Mesenteric fat pad (tissue), 1 donor: Measurements from ENCODE around the gene PECR. TPM values are rescaled to one million over a fixed set of nuclear protein-coding genes. Genes with fewer than 3 reads are reported as not detected.

Source experiments
- DNase-seq: peaks from one replicate; pipeline ENCODE4 v3.0.0-alpha.2; 2020; ENCODE audit warnings: low spot score
- total RNA-seq: library from RNA; stranded (reverse); fragmentation: NEBNext Ultra II Directional; extraction: Animal tissue kit (Norgen Biotek cat#: 25700); gene quantifications from one replicate; pipeline ENCODE4 v1.2.1, GENCODE V29; 2021
- donor health status: DM: yes; HTN: yes; CAD: no.

The PECR gene
- total RNA-seq, 1 donor from 2014 or later = 32.4 TPM

DNA sequence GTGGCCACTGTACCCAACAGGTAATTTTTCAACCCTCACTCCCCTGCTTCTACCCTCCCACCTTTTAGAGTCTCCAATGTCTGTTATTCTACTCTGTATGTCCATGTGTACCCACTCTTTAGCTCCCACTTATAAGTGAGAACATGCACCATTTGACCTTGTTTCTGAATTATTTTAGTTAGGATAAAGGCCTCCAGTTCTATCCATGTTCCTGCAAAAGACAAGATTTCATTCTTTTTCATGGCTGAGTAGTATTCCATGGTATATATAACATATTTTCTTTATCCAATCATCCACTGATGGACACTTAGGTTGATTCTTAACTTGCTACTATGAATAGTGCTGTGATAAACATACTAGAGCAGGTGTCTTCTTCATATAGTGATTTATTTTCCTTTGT lies 9.1 kb downstream of the PECR start:
- DNase-seq = no peak

DNA sequence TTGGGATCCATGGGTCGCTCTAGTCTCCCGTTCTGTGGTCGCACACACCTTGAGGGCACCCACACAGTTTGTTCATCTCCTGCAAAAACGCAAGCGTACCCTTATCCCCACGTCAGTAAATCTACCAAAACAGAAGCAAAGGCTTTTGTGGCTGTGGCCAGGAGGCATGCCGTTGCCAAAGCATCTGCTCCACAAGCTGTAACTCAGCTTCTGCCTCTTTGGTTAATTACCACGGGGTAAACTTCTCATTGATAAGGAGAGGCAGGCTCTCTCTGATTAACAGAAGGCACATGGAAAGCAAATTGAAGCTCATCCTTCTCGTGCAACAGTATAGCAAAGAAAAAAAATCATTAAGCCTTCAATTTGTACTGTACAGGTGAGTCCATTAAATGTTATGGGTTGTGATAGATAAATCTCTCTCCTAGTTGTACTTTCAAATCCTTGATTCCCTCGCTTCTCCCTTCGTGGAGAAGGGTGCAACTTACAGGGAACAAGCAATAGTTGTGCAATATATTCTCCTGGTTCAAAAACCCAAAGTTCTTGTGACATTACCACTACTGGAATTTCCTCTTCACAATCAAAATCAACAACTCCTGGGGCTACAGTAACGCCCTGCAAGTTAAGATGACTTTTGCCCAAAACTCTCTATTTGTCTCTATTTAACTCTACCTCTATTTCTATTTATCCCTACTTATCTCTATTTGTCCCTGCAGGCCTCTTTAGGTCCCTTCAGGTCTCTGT lies 10.3 kb downstream of the PECR start:
- DNase-seq = no peak

DNA sequence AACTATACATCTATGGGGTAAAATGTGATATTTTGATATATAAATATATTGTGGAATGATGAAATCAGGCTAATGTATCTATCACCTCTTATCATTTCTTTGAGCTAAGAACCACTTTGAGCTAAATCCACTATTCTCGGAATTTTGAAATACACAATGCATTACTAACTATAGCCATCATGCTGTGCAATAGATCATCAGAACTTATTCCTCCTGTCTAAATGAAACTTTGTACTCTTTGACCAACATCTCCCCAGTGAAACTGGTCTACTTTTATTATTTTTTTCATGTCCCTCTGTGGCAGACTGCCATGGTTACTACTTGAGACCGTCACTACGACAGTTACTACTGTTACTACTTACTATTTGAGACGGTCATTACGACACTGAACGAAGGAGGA lies 11.4 kb downstream of the PECR start:
- no peak for DNase-seq

DNA sequence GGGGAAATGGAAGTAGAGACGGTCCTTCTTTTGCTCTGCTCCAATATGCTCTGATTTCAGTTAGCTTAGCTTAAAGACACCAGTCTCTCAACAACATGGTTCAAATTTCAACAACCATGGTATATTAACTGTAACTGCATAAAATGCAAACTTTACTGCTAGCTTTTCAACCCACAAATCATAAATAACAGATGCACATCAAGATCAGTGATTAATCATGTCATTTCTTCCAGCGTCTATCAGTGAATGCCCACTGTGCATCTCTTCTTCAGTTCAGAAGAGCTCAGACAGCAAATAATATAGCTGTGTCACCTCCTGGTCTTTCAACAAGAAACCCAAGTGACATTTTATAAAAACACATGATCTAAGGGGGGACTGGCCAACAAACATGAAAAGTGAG lies 12.6 kb downstream of the PECR start:
- no peak for DNase-seq

DNA sequence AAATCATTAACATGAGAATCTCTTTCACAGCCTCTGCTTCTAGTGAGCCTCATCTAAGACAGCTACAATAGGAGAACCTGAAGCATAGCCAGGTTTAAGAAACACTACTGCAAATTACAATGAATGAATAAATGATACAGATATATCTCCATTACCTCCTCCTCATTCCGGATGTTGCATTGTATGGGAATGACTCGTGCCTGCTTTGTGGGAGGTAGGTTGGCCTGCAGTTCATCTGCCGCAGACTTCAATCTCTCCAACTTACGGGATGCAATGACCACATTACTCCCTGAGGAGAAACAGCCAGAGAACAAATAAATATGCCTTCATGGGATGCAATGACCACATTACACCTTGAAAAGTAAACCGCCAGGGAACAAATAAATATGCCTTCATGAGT lies 15.4 kb downstream of the PECR start:
- DNase-seq = no peak

DNA sequence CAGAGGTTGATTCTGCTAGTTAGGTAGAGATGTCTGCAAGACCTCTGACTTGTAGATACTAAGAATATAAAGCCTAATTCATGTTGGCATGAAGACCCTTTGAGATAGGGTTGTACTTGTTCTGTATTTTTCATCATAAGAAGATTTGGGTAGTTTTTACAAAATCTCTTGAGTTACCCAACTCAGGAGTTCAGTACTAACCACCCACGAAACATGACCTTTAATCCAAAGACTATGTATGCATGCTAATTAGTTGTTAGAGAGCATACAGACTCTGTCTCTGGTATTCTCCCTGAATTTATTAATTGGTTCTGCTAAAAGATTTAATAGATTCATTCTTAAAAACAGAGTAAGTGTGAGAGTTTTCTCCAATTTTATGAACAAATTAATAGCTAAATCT lies 16.9 kb downstream of the PECR start:
- DNase-seq = no peak

DNA sequence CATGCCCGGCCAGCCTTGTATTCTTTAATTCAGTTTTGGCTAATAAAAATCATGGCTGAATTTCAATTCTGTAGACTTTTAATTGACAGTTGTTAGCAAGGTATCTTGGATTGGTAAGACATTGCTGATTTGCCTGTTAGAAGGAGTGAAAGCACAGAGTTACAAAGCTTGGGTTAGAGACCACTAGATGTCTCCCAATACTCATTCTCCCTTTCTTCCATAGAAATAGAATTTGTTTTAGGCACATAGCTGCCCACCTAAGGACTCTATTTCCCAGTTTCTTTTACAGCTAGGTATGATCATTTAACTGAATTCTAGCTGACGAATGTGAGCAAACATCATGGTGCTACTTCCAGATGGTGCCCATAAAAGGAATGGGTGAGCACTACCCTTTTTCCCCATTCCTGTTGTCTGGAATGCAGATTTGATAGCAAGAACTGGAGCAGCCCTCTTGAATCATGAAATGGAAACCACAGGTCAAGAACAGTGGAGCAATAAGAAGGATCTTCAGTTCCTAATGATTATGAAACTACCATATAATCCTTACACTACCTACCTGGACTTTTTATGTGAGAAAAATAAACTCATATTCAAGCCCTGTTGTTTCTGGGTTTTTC lies 17.5 kb downstream of the PECR start:
- no peak for DNase-seq

DNA sequence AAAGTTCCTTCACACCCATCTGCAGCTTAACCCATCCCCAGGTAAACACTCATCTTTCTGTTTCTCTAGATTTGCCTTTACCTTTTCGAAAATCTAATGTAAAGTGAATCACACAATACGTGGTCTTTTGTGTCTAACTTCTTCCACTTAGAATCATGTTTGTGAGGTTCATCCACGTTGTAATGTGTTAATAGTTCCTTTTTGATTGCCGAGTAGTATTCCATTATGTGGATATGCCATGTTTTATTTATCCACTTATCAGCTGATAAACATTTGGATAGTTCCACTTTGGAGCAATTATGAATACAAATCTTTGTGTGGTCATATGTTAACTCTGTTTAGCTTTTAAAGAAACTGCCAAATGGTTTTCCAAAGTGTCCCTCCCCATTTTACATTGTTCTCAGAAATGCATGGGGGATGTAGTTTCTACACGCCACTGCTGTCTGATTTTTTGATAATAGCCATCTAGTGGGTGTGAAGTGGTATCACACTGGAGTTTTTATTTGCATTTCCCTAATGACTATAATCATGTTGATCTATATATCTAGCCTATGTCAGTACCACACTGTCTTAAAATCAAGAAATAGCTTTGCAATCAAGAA lies 22.3 kb downstream of the PECR start:
- DNase-seq = no peak

DNA sequence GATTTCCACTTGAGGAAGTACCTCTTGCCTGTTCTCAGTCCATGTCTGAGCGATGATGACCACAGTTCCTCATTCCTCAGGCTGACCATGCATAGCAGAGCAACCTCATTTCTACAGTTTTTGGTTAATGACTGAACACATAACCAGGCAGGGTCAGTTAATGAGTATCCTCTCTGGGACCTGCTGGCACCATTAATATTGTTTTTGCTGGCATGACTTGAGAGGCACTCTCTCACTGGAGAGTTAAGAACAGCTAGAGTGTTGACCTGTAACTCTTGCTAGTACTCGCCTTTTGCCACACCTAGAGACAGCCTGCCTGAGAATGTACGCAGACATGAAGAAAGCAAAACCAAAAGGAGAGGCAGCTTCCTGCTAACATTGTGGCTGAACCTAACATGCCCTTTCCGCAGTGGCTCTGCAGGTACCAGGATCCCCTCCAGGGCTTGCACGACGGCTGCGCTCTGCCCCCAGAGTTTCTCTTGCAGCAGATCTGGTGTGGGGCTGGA lies 23.9 kb downstream of the PECR start:
- DNase-seq = no peak

DNA sequence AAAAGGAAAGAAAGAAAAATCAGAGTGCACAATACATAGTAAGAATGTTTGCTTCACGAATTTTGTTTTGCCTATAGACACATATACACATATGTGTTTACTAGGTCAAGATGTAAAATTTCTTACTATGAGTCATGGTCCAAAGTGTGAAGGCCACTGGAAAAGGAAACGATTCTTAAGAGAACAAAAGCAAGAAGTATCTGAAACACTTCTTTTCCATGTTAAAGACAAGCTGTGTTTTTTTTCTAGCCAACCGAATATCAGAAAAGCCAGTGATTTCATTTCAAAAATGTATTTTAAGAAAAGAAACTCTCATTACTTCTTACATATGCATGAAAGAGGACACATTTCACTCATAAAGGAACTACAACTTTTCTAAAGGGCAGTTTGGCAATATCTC lies 24.9 kb downstream of the PECR start:
- DNase-seq = no peak

DNA sequence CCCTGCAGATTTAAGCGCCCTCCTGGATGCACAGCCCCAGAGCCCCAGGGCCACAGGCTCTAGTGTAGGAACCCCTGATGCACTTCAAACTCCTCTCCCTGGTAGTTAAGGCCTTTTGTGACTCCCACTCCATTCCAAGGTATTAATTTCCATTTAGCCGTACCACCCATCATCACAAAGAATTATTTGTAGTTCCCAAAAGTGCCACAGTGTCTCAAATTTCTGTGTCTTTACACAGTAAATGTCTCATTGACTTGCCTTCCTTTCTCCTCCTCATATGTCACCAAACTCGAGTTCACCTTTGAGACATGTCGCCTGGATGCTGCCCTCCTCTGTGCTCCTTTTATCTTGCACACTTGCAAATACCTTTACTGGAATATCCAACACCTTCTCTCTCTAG lies 25.9 kb downstream of the PECR start:
- DNase-seq = no peak

DNA sequence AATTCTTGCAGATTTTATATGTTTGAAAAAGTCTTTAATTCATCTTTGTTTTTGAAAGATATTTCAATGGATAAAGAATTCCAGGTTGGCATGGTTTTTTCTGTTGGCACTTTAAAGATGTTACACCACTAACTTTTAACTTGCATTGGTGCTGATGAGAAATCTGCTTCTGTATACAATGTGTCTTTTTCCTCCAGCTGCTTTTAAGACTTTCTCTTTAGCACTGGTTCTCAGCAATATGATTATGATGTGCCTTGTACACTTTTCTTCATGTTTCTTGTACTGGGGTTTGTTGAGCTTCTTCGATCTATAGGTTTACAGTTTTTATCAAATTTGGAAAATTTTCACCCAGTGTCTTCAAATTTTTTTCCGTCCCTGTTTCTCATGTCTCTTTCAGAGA lies 29.2 kb downstream of the PECR start:
- no peak for DNase-seq

DNA sequence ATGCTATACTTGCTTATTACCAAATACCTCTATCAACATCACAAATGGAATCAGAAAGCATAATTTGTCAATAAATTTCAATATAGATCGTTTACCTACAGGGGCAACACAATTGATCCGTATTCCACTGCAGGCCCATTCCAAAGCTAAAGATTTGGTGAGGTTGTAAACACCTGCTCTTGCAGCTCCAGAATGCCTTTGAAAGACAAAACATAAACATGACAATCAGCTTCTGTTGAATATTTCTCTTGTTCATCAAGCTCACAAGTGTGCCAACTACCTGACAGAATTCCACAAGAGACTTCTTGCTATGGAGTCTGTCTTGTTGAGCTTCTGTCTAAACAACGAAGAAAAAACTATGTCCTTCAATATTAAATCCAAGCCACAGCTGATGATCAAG lies 30.3 kb downstream of the PECR start:
- DNase-seq = no peak

DNA sequence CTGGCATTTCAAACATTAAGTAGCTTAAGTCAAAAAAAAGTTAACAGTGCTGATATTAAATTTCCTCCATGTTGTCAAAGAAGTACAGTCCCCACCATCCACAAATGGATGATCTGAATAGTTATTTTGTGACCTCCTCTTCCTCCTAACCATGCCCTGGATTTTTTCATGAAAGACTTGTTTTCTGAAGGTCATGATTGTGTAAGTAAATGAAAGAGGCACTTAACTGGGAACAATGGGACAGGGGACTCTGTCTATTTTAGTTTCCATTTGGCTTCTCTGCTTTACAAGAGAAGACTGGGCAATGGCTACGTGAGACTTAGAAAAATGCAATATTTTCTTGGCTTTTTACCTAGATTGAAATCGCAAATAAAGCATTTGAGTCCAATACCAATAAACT lies 32.2 kb downstream of the PECR start:
- no peak for DNase-seq

DNA sequence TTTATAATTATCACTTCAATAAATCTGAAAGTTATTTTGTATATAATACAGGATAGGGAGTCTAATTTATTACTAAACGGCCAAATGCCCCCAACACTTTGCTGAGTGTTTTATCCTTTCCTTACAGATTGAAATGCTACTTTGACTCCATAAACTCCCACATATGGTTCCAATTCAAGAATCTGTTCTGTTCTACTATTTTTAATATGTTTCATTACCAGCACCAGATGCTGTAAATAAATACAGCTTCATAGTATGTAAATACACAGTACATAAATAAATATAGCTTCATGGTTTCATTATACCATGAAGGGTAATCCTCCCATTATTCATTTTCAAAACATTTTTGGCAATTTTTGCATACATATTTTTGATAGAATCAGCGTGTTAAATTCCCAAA lies 34.2 kb downstream of the PECR start:
- DNase-seq = no peak

DNA sequence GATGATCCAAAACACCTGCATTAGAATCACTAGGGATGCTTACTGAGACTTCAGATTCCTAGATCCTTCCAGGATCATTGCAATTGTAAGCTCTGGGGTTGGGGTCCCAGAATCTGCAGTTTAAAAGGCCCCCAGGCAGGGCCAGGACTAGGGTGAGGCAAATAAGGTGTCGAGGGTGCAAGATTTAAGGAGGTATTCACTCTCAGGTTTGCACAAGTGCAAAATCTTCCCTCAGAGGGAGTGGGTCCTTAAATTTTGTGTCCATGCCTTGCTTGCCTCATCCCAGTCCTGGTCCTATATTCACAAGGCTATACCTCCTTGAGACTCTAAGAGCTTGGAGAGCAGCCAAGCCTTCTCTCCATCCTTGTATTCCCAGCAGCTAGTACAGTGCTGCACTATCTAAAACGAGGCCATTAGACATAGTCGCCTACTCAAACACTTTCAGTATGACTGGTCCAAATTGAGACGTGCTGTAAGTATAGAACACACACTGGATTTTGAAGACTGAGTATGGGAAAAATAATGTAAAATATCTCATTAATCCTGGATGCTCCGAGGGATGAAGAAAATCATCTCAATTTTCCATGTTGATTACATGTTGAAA lies 36.6 kb downstream of the PECR start:
- no peak for DNase-seq

DNA sequence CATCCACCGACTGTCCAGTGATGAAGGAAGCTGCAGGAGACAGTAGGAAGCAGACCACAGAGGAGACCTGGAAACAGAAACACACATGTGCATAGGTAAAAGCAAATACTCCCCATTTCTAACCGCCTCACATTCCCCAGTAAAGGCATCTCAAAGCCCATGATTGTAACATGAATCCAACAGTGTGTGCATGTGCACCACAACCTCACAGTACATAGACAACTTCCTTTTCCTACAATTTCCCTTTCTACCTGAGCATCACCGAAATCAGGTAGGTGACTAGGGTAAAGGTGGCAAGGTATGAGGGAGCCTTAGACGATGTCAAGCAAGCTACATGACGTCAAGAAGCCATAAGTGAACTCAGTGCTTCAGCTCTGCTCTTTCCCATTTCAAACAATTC lies 37.7 kb downstream of the PECR start:
- no peak for DNase-seq

DNA sequence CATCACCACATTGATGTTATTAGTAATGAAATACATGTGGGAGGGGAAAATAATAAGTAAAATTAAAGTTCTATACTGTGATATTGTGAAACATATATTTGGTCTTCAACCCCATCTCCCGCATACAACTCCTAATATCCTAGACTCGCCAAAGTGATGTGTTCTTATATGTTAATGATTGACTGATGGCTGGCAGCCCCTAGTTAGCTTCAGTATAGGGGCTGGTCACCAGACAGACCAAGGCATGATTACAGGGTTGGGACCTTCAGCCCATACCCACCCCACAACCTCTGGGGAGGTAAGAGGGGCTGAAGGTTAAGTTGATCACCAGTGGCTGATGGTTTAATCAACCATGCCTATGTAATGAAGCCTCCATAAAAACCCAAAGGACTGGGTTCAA lies 40.2 kb downstream of the PECR start:
- no peak for DNase-seq

DNA sequence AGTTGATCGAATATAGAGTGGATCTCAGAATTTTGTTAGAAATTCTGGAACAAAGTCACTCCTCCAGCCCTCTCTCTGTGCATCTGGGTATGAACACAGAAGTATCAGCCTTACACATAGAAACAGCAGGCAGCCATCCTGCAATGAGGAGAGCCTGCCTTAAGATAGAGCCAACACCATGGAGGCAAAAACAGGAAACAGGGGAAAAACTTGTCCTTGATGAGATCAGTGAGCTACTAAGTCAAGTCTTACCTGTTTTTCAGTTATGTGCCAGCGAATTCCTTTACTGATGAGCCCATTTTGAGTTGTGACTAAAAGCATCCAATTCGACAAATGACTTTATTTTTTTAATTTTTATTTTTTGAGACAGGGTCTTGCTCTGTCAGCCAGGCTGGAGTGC lies 41.7 kb downstream of the PECR start:
- no peak for DNase-seq

DNA sequence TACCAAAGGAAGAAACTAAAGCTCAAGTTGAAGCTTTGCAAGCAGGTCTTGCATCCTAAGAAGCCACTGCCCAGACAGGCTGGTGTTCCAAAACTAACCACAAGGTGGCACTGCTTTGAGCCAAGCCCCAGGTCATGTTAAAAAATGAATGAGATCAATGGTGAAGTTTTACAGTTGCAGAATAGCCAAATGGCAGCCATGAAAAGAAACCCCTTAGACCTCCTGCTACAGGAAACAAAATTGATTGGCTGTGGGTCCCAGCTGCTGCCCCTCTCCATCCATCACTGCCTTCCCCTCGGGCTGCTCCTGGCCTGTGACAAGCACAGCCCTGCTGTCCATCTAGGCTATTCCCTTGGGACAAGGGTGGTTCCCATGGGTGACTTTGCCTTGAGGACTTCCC lies 47.5 kb downstream of the PECR start:
- no peak for DNase-seq

DNA sequence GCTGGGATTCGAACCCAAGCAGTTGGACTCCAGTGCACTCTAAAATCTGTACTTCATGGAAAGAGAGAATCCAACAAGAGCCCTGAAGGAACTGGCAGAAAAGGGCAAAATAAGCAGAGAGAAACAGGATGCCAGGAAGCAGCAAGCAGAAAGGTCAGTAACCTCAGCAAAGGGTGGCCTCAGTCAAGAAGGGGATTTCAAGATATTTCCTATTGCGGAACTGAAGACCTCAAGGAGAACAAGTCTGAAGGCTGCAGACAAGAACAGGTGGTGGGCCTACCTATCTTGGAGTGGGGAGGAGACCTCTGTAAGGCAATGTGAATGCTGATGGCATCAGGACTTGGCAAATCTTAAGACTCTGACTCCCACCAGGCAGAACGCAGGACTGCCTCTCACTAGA lies 48.2 kb downstream of the PECR start:
- DNase-seq = no peak

DNA sequence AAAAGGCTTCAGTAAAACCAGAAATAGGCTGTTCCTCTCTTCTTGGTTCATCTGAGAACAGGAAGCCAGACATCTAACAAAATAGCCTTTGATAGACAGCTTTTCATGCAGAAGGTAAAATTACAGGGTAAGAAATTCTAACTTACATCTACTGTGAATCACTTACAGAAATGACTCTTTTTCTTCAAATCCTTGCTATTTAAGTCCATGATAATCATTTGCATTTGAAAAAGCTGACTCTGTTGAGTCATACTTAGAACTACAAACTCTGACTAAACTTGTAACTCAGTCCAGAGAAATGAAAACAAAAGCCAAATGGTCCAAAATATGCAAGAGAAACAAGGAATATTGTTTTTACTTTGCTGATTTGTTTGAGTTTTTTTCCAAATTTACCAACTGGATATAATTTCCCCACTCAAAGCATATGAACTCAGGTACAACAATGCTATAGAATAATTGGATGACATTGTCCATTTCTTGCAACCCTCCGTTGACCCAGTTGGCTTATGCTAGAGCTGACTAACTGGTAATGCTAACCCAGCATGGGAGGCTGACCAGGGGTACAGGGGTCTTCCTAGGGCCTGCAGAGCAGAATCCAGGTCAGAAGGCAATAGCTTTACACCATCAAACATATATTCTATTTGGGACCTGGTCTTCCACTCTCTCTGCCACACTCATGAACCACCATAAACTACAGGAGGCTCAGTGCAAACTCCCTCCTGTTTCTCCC lies 49.5 kb downstream of the PECR start:
- no peak for DNase-seq
